Keratinocyte (primary cell): Measurements from ENCODE around the gene GPC4. TPM values are rescaled to one million over a fixed set of nuclear protein-coding genes. Genes with fewer than 3 reads are reported as not detected.

ENCODE experiments used
- DNase-seq: peaks from one replicate; pipeline ENCODE4 v3.0.0-alpha.2; 2011; ENCODE audit warnings: low read depth, missing footprints, low spot score
- FAIRE-seq: peaks from 2 replicates; lab custom pipeline; 2011; peaks lifted over from hg19 to GRCh38; lab: Jason Lieb, UNC
- H2AFZ ChIP-seq: 2 replicates; pipeline ENCODE4 v1.6.0; 2012; ENCODE audit warnings: low read length, control low read depth, inconsistent platforms; ENCODE audit not compliant: control insufficient read depth
- H3K27ac ChIP-seq: 2 replicates; pipeline ENCODE4 v1.5.1; 2011; ENCODE audit warnings: low read length; ENCODE audit not compliant: control insufficient read depth, insufficient read depth
- H3K27me3 ChIP-seq: 3 replicates; pipeline ENCODE4 v1.6.0; 2011; ENCODE audit warnings: low read length; ENCODE audit not compliant: control insufficient read depth, insufficient read depth; ENCODE audit errors: extremely low read depth
- H3K36me3 ChIP-seq, 2 experiments: 2 replicates in 1 of 2; 3 replicates in 1 of 2; pipeline ENCODE4 v1.5.1; 2011; ENCODE audit warnings: low read length in 2 of 2, mild to moderate bottlenecking in 1 of 2; ENCODE audit not compliant: control insufficient read depth in 2 of 2, insufficient read depth in 2 of 2; ENCODE audit errors: extremely low read depth in 1 of 2
- H3K4me1 ChIP-seq: 3 replicates; pipeline ENCODE4 v1.5.1; 2011; ENCODE audit warnings: low read length; ENCODE audit not compliant: control insufficient read depth, insufficient read depth; ENCODE audit errors: extremely low read depth
- H3K4me2 ChIP-seq: 3 replicates; pipeline ENCODE4 v1.6.0; 2011; ENCODE audit warnings: low read depth, low read length; ENCODE audit not compliant: control insufficient read depth, insufficient read depth; ENCODE audit errors: extremely low read depth
- H3K4me3 ChIP-seq, 3 experiments: fragments of 200-600 bp in 1 of 3; sonication (generic) in 1 of 3; 2 replicates in 2 of 3; 3 replicates in 1 of 3; pipeline ENCODE4 v1.5.1; 2011 to 2016; ENCODE audit warnings: low read length in 3 of 3, mild to moderate bottlenecking in 3 of 3, control low read depth in 2 of 3, inconsistent platforms in 1 of 3, low read depth in 1 of 3, mixed read lengths in 1 of 3, mixed run types in 1 of 3, moderate library complexity in 1 of 3; ENCODE audit not compliant: control insufficient read depth in 2 of 3, insufficient read depth in 2 of 3; ENCODE audit errors: extremely low read depth in 1 of 3
- H3K79me2 ChIP-seq: 2 replicates; pipeline ENCODE4 v1.6.0; 2012; ENCODE audit warnings: low read length; ENCODE audit not compliant: control insufficient read depth, insufficient read depth
- H3K9ac ChIP-seq: 3 replicates; pipeline ENCODE4 v1.6.0; 2011; ENCODE audit warnings: low read length; ENCODE audit not compliant: control insufficient read depth, insufficient read depth; ENCODE audit errors: extremely low read depth
- H3K9me1 ChIP-seq: 3 replicates; pipeline ENCODE4 v1.6.0; 2011; ENCODE audit warnings: low read length; ENCODE audit not compliant: control insufficient read depth, insufficient read depth; ENCODE audit errors: extremely low read depth
- H3K9me3 ChIP-seq: 2 replicates; pipeline ENCODE4 v1.5.1; 2012; ENCODE audit warnings: low read depth, low read length; ENCODE audit not compliant: control insufficient read depth
- H4K20me1 ChIP-seq: 3 replicates; pipeline ENCODE4 v1.6.0; 2011; ENCODE audit warnings: low read length; ENCODE audit not compliant: control insufficient read depth, insufficient read depth; ENCODE audit errors: extremely low read depth
- EZH2 ChIP-seq: IDR thresholded peaks from one replicate; pipeline ENCODE4 v1.6.1; 2012; ENCODE audit warnings: inconsistent platforms, mild to moderate bottlenecking, low read length, moderate library complexity
- dilution Hi-C: fragments of 300-500 bp; cut with MboI; formaldehyde crosslinking; loops from one replicate; pipeline ENCODE4 v1.7.0; 2020; ENCODE audit warnings: low sequenced_read_pairs; ENCODE audit not compliant: extremely low pct_ligation_motif_present
- polyA plus RNA-seq, 5 experiments: library from polyadenylated mRNA; depleted of rRNA in 3 of 5; stranded (reverse) in 3 of 5; stranded (forward) in 1 of 5; unstranded in 1 of 5; fragments of >200 nt; gene quantifications; 1 replicate in 1 of 5; 2 replicates in 3 of 5; 3 replicates in 1 of 5; pipeline versions ENCODE4 v1.2.1 to v1.2.3, GENCODE V29; 2011 to 2012; ENCODE audit warnings: missing spikeins in 2 of 5, low read depth in 1 of 5, low replicate concordance in 1 of 5
- TF ChIP-seq, protein P1 (sequence below), 3 experiments: IDR thresholded peaks in 1 of 3; conservative IDR thresholded peaks in 1 of 3; optimal IDR thresholded peaks in 1 of 3; 2 replicates in 2 of 3; 3 replicates in 1 of 3; pipeline versions ENCODE3 to v1.5.1; 2011; ENCODE audit warnings: low read length in 3 of 3, mild to moderate bottlenecking in 3 of 3, moderate library complexity in 2 of 3, control low read depth in 1 of 3, inconsistent platforms in 1 of 3; ENCODE audit not compliant: insufficient read depth in 2 of 3; ENCODE audit errors: extremely low read depth in 1 of 3

Gene GPC4
- polyA plus RNA-seq, 1 donor (not counting 4 experiments of a cell fraction or from before 2014, with no cell fraction given) = 0.76 TPM

DNA sequence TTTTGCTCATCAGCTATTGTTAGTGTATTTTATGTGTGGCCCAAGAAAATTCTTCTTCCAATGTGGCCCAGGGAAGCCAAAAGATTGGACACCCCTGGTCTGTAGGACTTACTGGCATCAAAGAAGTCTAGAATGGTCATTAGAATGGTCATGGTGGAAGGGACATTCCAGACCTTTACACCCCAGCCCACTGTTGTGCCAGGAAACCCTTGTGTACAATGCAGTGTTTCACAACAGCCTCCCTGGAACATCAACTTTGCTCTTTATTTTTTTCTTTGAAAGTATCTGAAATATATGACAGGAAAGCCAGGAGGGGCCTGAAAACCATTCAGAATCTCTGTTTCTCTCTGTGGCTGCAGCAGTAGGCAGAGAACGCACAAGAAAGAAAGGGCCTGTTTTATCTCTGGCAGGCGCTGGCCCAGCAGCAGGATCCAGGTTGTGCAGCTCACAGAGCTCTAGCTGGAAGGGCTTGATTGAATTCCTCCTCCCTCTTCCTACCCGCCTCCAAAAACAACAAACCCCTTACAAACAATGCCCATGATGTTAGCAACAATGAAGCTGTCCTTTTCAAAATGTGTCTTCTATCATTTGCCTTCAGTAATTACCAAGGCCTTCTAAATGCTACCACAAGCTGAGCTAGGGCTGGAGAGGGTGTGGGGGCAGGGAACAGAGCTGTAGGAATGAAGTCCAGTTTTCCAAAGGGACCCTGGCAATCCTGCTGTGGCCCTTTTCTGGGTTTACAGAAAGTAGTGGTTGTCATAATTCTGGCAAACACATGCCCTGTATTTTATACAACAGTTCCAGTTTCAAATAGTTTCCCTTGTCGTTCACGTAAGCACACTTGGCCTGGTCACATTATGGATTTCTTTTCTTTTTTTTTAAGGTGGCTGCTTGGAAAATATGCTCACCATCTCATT lies 164.8 kb downstream of the GPC4 start:
- H3K9ac ChIP-seq = no peak overlapping the region
- FAIRE-seq (no peak), DNase-seq (no peak)
- H3K27ac ChIP-seq = no peak overlapping the region
- no peaks in the 10 kb centered on the region for H3K27me3 ChIP-seq
- no peaks in the 10 kb centered on the region for H3K36me3 ChIP-seq
- H3K9me3 ChIP-seq = peaks cover 4% of the 10 kb centered on the region
- H3K79me2 ChIP-seq = no peaks in the 10 kb centered on the region
- TF ChIP-seq, protein P1, sequence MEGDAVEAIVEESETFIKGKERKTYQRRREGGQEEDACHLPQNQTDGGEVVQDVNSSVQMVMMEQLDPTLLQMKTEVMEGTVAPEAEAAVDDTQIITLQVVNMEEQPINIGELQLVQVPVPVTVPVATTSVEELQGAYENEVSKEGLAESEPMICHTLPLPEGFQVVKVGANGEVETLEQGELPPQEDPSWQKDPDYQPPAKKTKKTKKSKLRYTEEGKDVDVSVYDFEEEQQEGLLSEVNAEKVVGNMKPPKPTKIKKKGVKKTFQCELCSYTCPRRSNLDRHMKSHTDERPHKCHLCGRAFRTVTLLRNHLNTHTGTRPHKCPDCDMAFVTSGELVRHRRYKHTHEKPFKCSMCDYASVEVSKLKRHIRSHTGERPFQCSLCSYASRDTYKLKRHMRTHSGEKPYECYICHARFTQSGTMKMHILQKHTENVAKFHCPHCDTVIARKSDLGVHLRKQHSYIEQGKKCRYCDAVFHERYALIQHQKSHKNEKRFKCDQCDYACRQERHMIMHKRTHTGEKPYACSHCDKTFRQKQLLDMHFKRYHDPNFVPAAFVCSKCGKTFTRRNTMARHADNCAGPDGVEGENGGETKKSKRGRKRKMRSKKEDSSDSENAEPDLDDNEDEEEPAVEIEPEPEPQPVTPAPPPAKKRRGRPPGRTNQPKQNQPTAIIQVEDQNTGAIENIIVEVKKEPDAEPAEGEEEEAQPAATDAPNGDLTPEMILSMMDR (optimal IDR thresholded peaks at IDR 0.05 in 1 of 3, IDR thresholded peaks at IDR 0.05 in 1 of 3, conservative IDR thresholded peaks at IDR 0.05 in 1 of 3; ENCODE audit: extremely low read depth in 1 of 3, insufficient read depth in 2 of 3, low read length in 3 of 3) = no peak
- no peak for TF ChIP-seq EZH2
- dilution Hi-C loops = no loop called here
- H3K4me2 ChIP-seq = no peak overlapping the region
- no peaks in the 10 kb centered on the region for H3K9me1 ChIP-seq
- H3K4me1 ChIP-seq = no peaks in the 10 kb centered on the region
- H4K20me1 ChIP-seq = no peaks in the 10 kb centered on the region
- H3K4me3 ChIP-seq = no peak overlapping the region
- no peak overlapping the region for H2AFZ ChIP-seq

Other genes starting within 250 kb of the GPC4 start
- gene TFDP3, start 197.1 kb downstream of the GPC4 start, polyA plus RNA-seq = not detected in 3 replicates